ENCODE results near the gene FOXB1.

DNA sequence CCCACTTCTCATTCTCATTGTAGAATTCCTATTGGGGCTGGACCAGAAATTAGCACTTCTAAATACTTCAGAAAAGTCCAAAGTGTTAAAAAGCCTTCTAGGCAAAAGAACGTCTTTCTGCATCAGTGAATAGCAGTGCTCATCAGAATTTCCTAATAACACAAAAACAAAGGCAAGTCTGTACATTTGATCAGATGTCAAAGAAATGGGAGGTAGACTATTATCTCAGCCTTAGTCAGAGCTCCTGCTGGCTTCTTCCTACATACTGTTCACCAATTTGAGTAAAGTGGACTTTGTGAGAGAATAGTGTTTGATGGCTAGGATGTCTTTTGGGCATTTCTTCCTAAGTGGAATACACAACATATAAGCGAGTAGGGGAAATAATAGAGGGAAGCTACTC lies 48.7 kb downstream of the FOXB1 start:
- TF ChIP-seq, protein P1, sequence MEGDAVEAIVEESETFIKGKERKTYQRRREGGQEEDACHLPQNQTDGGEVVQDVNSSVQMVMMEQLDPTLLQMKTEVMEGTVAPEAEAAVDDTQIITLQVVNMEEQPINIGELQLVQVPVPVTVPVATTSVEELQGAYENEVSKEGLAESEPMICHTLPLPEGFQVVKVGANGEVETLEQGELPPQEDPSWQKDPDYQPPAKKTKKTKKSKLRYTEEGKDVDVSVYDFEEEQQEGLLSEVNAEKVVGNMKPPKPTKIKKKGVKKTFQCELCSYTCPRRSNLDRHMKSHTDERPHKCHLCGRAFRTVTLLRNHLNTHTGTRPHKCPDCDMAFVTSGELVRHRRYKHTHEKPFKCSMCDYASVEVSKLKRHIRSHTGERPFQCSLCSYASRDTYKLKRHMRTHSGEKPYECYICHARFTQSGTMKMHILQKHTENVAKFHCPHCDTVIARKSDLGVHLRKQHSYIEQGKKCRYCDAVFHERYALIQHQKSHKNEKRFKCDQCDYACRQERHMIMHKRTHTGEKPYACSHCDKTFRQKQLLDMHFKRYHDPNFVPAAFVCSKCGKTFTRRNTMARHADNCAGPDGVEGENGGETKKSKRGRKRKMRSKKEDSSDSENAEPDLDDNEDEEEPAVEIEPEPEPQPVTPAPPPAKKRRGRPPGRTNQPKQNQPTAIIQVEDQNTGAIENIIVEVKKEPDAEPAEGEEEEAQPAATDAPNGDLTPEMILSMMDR (IDR thresholded peaks at IDR 0.05) = no peak
- TF ChIP-seq POLR2A (IDR thresholded peaks at IDR 0.05) = no peak

Measured in vagina (tissue), 2 donors.